ENCODE results near the gene PLA2G4B. TPM values are rescaled to one million over a fixed set of nuclear protein-coding genes. Genes with fewer than 3 reads are reported as not detected.

PLA2G4B gene
- total RNA-seq (2011; cell fraction: chromatin; rRNA removed; ENCODE audit: low replicate concordance) = 22.3 and 55.4 TPM in 2 replicates
- 26.3 and 28.8 TPM in 2 replicates for total RNA-seq (2011; cell fraction: nucleolus; rRNA removed)
- 13.2 and 21.9 TPM in 2 replicates for total RNA-seq (2011; cell fraction: nucleoplasm; rRNA removed)
- total RNA-seq (2014; rRNA removed) = 3.9 TPM in 2 replicates
- total RNA-seq (2014; rRNA removed; fragmentation: Illumina TruSeq; extraction: Trizol) = 0.89 and 2.1 TPM in 2 replicates
- 1.3 and 1.4 TPM in 2 replicates for total RNA-seq (2015; rRNA removed; fragmentation: Illumina TruSeq; extraction: Trizol)
- total RNA-seq (2021) = 2.8 and 5.2 TPM in 2 replicates
- polyA plus RNA-seq (2011; rRNA removed) = 4.3 and 7.0 TPM in 2 replicates
- 3.1 and 4.8 TPM in 2 replicates for polyA plus RNA-seq (2011; cell fraction: cytosol; rRNA removed)
- 48.4 and 61.4 TPM in 2 replicates for polyA plus RNA-seq (2011; cell fraction: nucleus; rRNA removed)
- 2.4 and 8.6 TPM in 2 replicates for polyA plus RNA-seq (2012)
- polyA plus RNA-seq (2014; fragmentation: Illumina TruSeq; extraction: Trizol) = 2.7 and 2.8 TPM in 2 replicates
- polyA plus RNA-seq (2014; fragmentation: Nextera tagmentation; extraction: Ambion mirVana) = under 1 TPM; 0.07 to 0.25 TPM
- 5.6 and 6.1 TPM in 2 replicates for polyA plus RNA-seq (2014; rRNA removed)
- polyA minus RNA-seq (2011; rRNA and poly(A)+ RNA removed) = 0.74 and 1.2 TPM in 2 replicates
- polyA minus RNA-seq (2011; cell fraction: cytosol; rRNA and poly(A)+ RNA removed) = 1.1 and 1.5 TPM in 2 replicates
- 6.6 and 6.7 TPM in 2 replicates for polyA minus RNA-seq (2011; cell fraction: nucleus; rRNA and poly(A)+ RNA removed)
- percentile 63 among the genes with signal in this experiment for Bru-seq, nascent RNA
- percentile 53 among the genes with signal in this experiment for BruChase-seq, experiment 1, labeled RNA remaining after a 2-hour chase
- BruChase-seq, experiment 2, labeled RNA remaining after a 6-hour chase = percentile 62 among the genes with signal in this experiment
- long read RNA-seq, experiment 1 = 0 reads
- long read RNA-seq, experiment 2, partial matches to known transcripts = 2 of 2 reads
- long read RNA-seq, experiment 2, other reads (novel, unspliced or antisense) = 0 of 2 reads
- long read RNA-seq, experiment 3 = 0 reads

DNA sequence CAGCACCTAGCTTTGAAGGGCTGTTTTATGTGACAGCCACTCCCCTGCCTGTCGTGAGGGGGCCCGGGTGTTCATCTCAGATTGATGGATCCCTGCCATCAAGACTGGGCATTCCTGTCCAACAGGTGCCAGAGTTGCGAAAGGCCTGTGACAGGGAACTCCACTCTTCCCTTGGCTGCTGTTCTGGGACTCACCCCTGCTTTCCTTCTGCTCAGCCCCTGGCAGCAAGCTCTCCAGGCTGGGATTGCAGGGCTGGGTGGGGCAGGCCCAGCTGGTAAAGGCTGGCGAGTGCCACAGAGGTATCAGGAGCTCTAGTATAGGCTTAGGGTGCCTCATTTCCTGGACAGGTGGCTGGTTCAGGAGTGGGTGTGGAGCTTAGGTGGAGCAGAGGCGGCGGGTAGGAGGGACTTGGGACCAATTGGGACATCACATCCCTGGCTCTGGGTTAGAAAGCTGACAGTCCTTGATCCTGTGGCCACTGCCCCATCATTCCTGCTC lies at the start of gene PLA2G4B:
Gene PLA2G4B (plus strand): TSS at position 448 of the 498 bp plus-strand sequence. CDS start 67 bp downstream, outside the sequence.
- WGBS (ENCODE audit: insufficient coverage, low coverage, missing lambda C conversion rate) = 65% methylated on average over 6 of the region's 6 CpGs
- no peaks in the 10 kb centered on the region for H3K9me1 ChIP-seq (ENCODE audit: control insufficient read depth, insufficient read depth, low read length)
- FAIRE-seq = no peak
- POLR2A ChIA-PET = interaction anchor here (1.1 to 2.1 kb wide), 3 partner anchors 8 to 12 kb away, joined by 3 to 9 read pairs (median 4); no protein-coding TSS in a partner anchor
- DNase-seq (ENCODE audit: extremely low read depth in 1 of 4, low spot score in 3 of 4) = no peak
- no peaks in the 10 kb centered on the region for H3K9me3 ChIP-seq (replicated peaks; ENCODE audit: control insufficient read depth, insufficient read depth, low read depth, low read length)
- H3K79me2 ChIP-seq (ENCODE audit: control insufficient read depth, insufficient read depth, low read length) = no peaks in the 10 kb centered on the region
- H3K27ac ChIP-seq (ENCODE audit: extremely low read depth, low read depth, low read length) = no peak within 1 kb of the TSS
- CTCF ChIA-PET (ENCODE audit: low intra/inter-chr PET ratio) = no interaction called here
- in situ Hi-C loops (cut with MboI) (no loop called here), intact Hi-C loops (cut with micrococcal nuclease) (no loop called here)
- H3K4me2 ChIP-seq (ENCODE audit: insufficient read depth, low read length) = no peak within 1 kb of the TSS
- H2AFZ ChIP-seq (ENCODE audit: low read depth, low read length) = no peak within 1 kb of the TSS
- peaks cover 8% of the 10 kb centered on the region; the same call in 1 of the 2 replicates for H4K20me1 ChIP-seq (replicated peaks; ENCODE audit: control insufficient read depth, insufficient read depth, low read length)
- no peaks in the 10 kb centered on the region for H3K27me3 ChIP-seq (ENCODE audit: control insufficient read depth in 2 of 2, insufficient read depth in 2 of 2, low read length in 2 of 2)
- BruUV-seq (replicated peaks) = no TSS peak
- no peak for ATAC-seq
- H3K4me3 ChIP-seq = no peak within 1 kb of the TSS
- peak within 1 kb of the TSS in 1 of 2 experiments; percentile 71; a peak in 1 of 4 replicates for H3K9ac ChIP-seq (ENCODE audit: insufficient read depth in 1 of 2, low read depth in 2 of 2, low read length in 2 of 2)
- peaks cover 0 to 21% of the 10 kb centered on the region in 2 experiments; a peak in 2 of 5 replicates for H3K4me1 ChIP-seq (replicated peaks in 1 of 2; ENCODE audit: control insufficient read depth in 2 of 2, insufficient read depth in 2 of 2, low read length in 2 of 2)
- H3K36me3 ChIP-seq (ENCODE audit: control insufficient read depth, insufficient read depth, low read length) = no peaks in the 10 kb centered on the region
- TF ChIP-seq ZNF224 (CRISPR knock-in tag; IDR thresholded peaks at IDR 0.05) = no peak
- no peak for TF ChIP-seq CREB3L1 (IDR thresholded peaks at IDR 0.05; ENCODE audit: borderline replicate concordance, low read depth)
- no peak for TF ChIP-seq SIN3B (IDR thresholded peaks at IDR 0.05; ENCODE audit: low read depth)
- no peak for TF ChIP-seq ARID4B (CRISPR knock-in tag; IDR thresholded peaks at IDR 0.05)
- TF ChIP-seq ZNF354B (CRISPR knock-in tag; IDR thresholded peaks at IDR 0.05) = no peak
- TF ChIP-seq, protein P1, sequence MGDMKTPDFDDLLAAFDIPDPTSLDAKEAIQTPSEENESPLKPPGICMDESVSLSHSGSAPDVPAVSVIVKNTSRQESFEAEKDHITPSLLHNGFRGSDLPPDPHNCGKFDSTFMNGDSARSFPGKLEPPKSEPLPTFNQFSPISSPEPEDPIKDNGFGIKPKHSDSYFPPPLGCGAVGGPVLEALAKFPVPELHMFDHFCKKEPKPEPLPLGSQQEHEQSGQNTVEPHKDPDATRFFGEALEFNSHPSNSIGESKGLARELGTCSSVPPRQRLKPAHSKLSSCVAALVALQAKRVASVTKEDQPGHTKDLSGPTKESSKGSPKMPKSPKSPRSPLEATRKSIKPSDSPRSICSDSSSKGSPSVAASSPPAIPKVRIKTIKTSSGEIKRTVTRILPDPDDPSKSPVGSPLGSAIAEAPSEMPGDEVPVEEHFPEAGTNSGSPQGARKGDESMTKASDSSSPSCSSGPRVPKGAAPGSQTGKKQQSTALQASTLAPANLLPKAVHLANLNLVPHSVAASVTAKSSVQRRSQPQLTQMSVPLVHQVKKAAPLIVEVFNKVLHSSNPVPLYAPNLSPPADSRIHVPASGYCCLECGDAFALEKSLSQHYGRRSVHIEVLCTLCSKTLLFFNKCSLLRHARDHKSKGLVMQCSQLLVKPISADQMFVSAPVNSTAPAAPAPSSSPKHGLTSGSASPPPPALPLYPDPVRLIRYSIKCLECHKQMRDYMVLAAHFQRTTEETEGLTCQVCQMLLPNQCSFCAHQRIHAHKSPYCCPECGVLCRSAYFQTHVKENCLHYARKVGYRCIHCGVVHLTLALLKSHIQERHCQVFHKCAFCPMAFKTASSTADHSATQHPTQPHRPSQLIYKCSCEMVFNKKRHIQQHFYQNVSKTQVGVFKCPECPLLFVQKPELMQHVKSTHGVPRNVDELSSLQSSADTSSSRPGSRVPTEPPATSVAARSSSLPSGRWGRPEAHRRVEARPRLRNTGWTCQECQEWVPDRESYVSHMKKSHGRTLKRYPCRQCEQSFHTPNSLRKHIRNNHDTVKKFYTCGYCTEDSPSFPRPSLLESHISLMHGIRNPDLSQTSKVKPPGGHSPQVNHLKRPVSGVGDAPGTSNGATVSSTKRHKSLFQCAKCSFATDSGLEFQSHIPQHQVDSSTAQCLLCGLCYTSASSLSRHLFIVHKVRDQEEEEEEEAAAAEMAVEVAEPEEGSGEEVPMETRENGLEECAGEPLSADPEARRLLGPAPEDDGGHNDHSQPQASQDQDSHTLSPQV (IDR thresholded peaks at IDR 0.05) = no peak

Measured in K562 (cell line).